GM19238 (cell line): ENCODE measurements around the gene POU5F1.
A peak's percentile ranks its signal among the peaks of the same experiment; 100 is the strongest.
"Not testable (repeated sequence)": the region's sequence is repeated elsewhere in the genome, so short reads cannot be mapped to it uniquely, and the experiment has no call there.

Source experiments
- DNase-seq: peaks from one replicate; pipeline ENCODE4 v3.0.0; 2011; ENCODE audit warnings: low spot score; ENCODE audit not compliant: insufficient read length

The POU5F1 gene

GRCh38 chr6:31169123-31169857, 1.2 kb downstream of the POU5F1 start:
- DNase-seq = no peak

GRCh38 chr6:31168606-31169005, 1.9 kb downstream of the POU5F1 start:
- DNase-seq = no peak

GRCh38 chr6:31165986-31166385, 4.5 kb downstream of the POU5F1 start:
- no peak for DNase-seq

- not testable (repeated sequence) for DNase-seq
Measured at GRCh38 chr6:31165064-31165832, 5.2 kb downstream of the POU5F1 start.

- DNase-seq = not testable (repeated sequence)
Measured at GRCh38 chr6:31164475-31165063, 5.9 kb downstream of the POU5F1 start.

GRCh38 chr6:31163922-31164321, 6.6 kb downstream of the POU5F1 start:
- no peak for DNase-seq

GRCh38 chr6:31162463-31163165, 7.9 kb downstream of the POU5F1 start:
- no peak for DNase-seq

- DNase-seq = no peak
Measured at GRCh38 chr6:31161216-31162126, 9.0 kb downstream of the POU5F1 start.

- no peak for DNase-seq
Measured at GRCh38 chr6:31158863-31159855, 11.3 kb downstream of the POU5F1 start.

- DNase-seq = peak; percentile 97
Measured at GRCh38 chr6:31158140-31158862, 12.2 kb downstream of the POU5F1 start, which contains the start of gene TCF19. Gene TCF19 (plus strand): TSS chr6:31158589. CDS start chr6:31159470, 881 bp downstream.

GRCh38 chr6:31157513-31158139, 12.9 kb downstream of the POU5F1 start, which contains the start of gene CCHCR1:
Gene CCHCR1 (minus strand): TSS chr6:31157802. CDS start chr6:31157600, 202 bp downstream.
- no peak for DNase-seq

- DNase-seq = no peak
Measured at GRCh38 chr6:31156641-31157040, 13.8 kb downstream of the POU5F1 start.

- DNase-seq = no peak
Measured at GRCh38 chr6:31154436-31154835, 16.0 kb downstream of the POU5F1 start.

GRCh38 chr6:31152781-31153180, 17.7 kb downstream of the POU5F1 start:
- no peak for DNase-seq

GRCh38 chr6:31149827-31150447, 20.5 kb downstream of the POU5F1 start:
- DNase-seq = no peak

GRCh38 chr6:31145386-31145785, 25.1 kb downstream of the POU5F1 start:
- DNase-seq = no peak

- DNase-seq = no peak
Measured at GRCh38 chr6:31144970-31145340, 25.5 kb downstream of the POU5F1 start.
